Kidney epithelial cell (primary cell): ENCODE data around the gene RGPD3. TPM values are rescaled to one million over a fixed set of nuclear protein-coding genes. Genes with fewer than 3 reads are reported as not detected.

Experiments
- DNase-seq: peaks from one replicate; pipeline ENCODE4 v3.0.0-alpha.2; 2010; ENCODE audit warnings: low read depth
- H3K27me3 ChIP-seq: 2 replicates; pipeline ENCODE4 v1.6.0; 2011; ENCODE audit warnings: low read length; ENCODE audit not compliant: control insufficient read depth, insufficient read depth
- H3K36me3 ChIP-seq: 2 replicates; pipeline ENCODE4 v1.5.1; 2011; ENCODE audit warnings: low read length; ENCODE audit not compliant: control insufficient read depth, insufficient read depth
- H3K4me3 ChIP-seq: 2 replicates; pipeline ENCODE4 v1.5.1; 2011; ENCODE audit warnings: low read depth, mild to moderate bottlenecking, control low read depth, low read length
- CTCF ChIP-seq: IDR thresholded peaks from 2 replicates; pipeline ENCODE4 v1.5.1; 2011; ENCODE audit warnings: mild to moderate bottlenecking, moderate library complexity, low read length, control low read depth, inconsistent platforms; ENCODE audit not compliant: insufficient read depth, poor library complexity, severe bottlenecking
- total RNA-seq: library from RNA; depleted of rRNA; stranded (reverse); fragments of >200 nt; gene quantifications from 2 replicates; pipeline ENCODE4 v1.2.3, GENCODE V29; 2015

Gene RGPD3
- total RNA-seq, 1 donor from 2014 or later: 0.46 TPM

DNA sequence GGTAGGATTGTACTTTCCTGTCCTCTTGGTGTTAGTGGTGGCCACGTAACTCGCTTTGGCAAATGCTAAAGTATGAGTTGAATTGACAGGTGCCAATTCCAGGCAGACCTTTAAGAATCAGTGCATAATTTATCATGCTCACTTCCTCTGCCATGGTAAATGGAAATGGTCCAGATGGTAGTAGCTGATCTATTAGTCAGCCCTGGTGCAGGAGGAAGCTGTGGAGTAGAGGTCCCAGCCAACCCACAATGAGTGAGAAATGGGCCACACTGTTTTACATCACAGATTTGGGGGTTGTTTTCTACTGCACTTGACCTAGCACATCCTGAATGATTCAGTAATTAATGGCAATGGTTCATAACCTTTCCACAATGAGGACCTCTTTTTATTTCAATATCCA lies 104.4 kb downstream of the RGPD3 start:
- TF ChIP-seq CTCF: no peak
- DNase-seq: no peak
- H3K36me3 ChIP-seq: no peaks in the 10 kb centered on the region
- H3K4me3 ChIP-seq: no peak overlapping the region
- no peaks in the 10 kb centered on the region for H3K27me3 ChIP-seq

DNA sequence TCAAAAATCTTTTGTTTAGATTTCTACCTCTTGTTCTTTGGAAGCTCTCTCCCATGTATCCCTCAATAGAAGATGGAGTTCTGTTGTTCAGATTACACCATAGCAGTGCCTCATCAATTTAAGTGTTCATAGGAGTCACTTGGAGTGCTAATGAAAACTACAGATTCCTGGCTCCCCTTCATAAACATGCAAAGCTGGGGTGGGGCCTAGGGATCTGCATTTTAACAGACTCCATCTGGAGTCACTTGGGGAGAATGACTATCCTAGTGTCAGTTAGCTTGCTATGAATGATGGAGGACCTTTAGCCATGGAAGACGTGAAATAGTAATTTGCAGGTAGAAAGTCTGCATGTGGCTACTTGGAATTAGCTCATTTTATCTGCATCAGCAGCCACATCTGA lies 105.4 kb downstream of the RGPD3 start:
- DNase-seq: no peak
- Histone ChIP-seq H3K27me3 (no peaks in the 10 kb centered on the region), H3K36me3 (no peaks in the 10 kb centered on the region), H3K4me3 (no peak overlapping the region)
- TF ChIP-seq CTCF: no peak

DNA sequence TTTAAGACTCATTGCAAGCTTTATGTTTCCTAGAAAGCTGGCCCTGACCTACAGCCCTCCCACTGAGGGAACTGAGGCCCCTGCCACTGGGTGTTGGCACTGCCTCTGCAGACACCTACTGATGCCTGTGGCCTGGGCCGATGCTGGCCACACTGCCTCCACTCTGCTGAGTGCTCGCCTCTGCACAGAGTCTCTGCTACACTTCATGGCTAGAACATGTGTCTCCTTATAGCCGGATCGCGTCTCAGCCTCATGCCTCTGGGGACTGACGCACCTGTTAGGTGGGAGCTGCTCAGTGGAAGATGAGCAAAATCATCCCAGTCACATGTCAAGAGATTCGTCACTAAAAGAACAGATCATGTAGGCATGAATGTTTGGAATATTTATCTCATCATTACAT lies 108.7 kb downstream of the RGPD3 start:
- no peak for DNase-seq
- no peak for TF ChIP-seq CTCF
- no peaks in the 10 kb centered on the region for H3K27me3 ChIP-seq
- H3K36me3 ChIP-seq: no peaks in the 10 kb centered on the region
- no peak overlapping the region for H3K4me3 ChIP-seq

- no peak for DNase-seq
- no peak for TF ChIP-seq CTCF
- Histone ChIP-seq H3K27me3 (no peaks in the 10 kb centered on the region), H3K36me3 (no peaks in the 10 kb centered on the region), H3K4me3 (no peak overlapping the region)
Measured at GRCh38 chr2:106358521-106358920, 109.7 kb downstream of the RGPD3 start.

GRCh38 chr2:106358081-106358480 lies 110.1 kb downstream of the RGPD3 start:
- no peaks in the 10 kb centered on the region for H3K27me3 ChIP-seq
- H3K36me3 ChIP-seq: no peaks in the 10 kb centered on the region
- TF ChIP-seq CTCF: no peak
- no peak overlapping the region for H3K4me3 ChIP-seq
- no peak for DNase-seq

DNA sequence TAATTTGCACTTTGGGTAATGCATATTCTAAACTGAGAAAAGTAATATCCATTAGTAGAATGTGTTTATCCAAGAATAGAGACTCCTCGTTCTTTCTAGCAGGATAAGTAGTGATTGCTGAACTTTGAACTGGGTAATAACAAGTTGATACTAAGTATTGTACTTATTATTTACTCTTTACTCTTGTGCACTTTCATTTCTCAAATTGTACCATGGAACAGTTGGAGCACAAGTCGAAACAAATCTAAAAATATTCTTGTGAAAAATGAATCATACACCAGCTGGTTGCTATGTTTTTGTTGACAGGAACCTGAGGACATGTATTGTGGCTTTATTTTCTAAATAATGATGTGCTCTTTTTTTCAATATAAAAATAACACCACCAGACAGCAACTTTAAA lies 111.9 kb downstream of the RGPD3 start:
- Histone ChIP-seq H3K36me3 (no peaks in the 10 kb centered on the region), H3K4me3 (no peak overlapping the region), H3K27me3 (no peaks in the 10 kb centered on the region)
- no peak for TF ChIP-seq CTCF
- DNase-seq: no peak
